ENCODE results near the gene FADS1. TPM values are rescaled to one million over a fixed set of nuclear protein-coding genes. Genes with fewer than 3 reads are reported as not detected.

FADS1 gene
- total RNA-seq, 3 donors from 2014 or later (not counting 1 experiment from before 2014, with no cell fraction given): 9.3 to 17.2 (median 10.2) TPM

DNA sequence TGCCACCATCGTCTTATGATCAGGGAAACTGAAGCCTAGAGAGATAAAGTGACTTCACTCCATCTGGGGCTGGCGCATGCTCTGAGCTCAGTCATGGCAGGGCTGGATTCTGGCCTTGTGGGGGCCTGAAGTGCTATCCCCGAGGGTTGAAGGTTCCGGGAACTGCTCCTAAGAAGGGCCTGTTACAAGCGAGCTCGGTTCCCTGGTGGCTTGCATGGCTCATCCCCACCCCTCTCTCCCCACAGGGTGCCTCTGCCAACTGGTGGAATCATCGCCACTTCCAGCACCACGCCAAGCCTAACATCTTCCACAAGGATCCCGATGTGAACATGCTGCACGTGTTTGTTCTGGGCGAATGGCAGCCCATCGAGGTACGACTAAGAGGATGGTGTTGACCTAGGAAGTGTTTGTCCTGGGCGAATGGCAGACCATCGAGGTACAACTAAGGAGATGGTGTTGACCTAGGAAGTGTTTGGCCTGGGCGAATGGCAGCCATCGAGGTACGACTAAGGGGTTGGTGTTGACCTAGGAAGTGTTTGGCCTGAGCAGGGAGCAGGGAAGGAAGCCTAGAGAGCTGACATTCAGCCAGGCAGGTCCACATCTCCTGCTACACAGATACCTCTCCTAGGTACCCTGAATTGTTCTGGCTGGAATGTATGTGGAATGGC lies 31.2 kb upstream of the FADS1 start:
- Histone ChIP-seq H3K9me3 (ENCODE audit: control insufficient read depth, insufficient read depth, low read length) (no peaks in the 10 kb centered on the region), H3K4me3 (ENCODE audit: low read length) (no peak overlapping the region), H3K36me3 (ENCODE audit: control insufficient read depth, insufficient read depth, low read length) (peaks cover 5% of the 10 kb centered on the region), H3K4me1 (ENCODE audit: control insufficient read depth, insufficient read depth, low read length) (no peaks in the 10 kb centered on the region), H3K27me3 (ENCODE audit: control insufficient read depth, insufficient read depth, low read length) (no peaks in the 10 kb centered on the region), H3K27ac (ENCODE audit: low read length) (no peak overlapping the region)
- intact Hi-C loops (cut with micrococcal nuclease): no loop called here
- no peak for ATAC-seq
- H3K9me3 Mint-ChIP-seq: no peaks in the 10 kb centered on the region
- 94% methylated on average over 18 of the region's 18 CpGs for WGBS (ENCODE audit: insufficient coverage)
- H3K4me3 Mint-ChIP-seq: no peak overlapping the region
- no peak for DNase-seq
- H3K4me1 Mint-ChIP-seq: no peaks in the 10 kb centered on the region
- TF ChIP-seq, protein P1, sequence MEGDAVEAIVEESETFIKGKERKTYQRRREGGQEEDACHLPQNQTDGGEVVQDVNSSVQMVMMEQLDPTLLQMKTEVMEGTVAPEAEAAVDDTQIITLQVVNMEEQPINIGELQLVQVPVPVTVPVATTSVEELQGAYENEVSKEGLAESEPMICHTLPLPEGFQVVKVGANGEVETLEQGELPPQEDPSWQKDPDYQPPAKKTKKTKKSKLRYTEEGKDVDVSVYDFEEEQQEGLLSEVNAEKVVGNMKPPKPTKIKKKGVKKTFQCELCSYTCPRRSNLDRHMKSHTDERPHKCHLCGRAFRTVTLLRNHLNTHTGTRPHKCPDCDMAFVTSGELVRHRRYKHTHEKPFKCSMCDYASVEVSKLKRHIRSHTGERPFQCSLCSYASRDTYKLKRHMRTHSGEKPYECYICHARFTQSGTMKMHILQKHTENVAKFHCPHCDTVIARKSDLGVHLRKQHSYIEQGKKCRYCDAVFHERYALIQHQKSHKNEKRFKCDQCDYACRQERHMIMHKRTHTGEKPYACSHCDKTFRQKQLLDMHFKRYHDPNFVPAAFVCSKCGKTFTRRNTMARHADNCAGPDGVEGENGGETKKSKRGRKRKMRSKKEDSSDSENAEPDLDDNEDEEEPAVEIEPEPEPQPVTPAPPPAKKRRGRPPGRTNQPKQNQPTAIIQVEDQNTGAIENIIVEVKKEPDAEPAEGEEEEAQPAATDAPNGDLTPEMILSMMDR (IDR thresholded peaks at IDR 0.05): no peak
- no peaks in the 10 kb centered on the region for H3K27me3 Mint-ChIP-seq (ENCODE audit: low read depth in 2 of 2)
- peaks cover 6% of the 10 kb centered on the region for H3K36me3 Mint-ChIP-seq
- H3K27ac Mint-ChIP-seq: no peak overlapping the region

DNA sequence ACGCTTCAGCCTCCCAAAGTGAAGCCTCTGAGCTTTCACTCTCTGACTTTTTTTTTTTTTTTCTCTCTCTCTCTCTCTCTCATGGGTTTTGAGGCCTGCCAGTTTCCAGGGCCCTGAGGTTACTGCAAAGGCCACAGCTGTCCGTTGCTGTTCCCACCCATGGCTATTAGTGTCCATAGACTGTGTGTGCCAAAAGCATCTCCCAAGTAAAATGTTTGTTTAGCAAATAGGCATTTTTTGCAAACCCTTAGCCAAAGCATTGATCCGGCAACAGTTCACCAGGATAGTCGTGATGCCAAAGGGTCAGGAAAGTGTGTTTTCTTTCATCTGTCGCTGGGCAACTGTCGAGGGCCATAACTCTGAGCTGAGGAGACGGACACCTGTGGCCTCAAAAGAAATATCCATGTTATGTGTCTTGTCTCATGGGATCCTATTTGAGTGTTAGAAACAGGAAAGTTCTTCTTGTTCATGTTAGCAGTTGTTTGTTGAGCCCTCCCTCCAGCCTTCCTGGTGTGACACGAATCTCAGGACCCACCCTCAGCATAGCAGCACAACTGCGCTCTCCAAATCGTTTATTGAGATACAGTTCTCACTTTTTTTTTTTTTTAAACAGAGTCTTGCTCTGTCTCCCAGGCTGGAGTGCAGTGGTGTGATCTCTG lies 29.7 kb upstream of the FADS1 start:
- Histone ChIP-seq H3K9me3 (ENCODE audit: control insufficient read depth, insufficient read depth, low read length) (no peaks in the 10 kb centered on the region), H3K27ac (ENCODE audit: low read length) (no peak overlapping the region), H3K27me3 (ENCODE audit: control insufficient read depth, insufficient read depth, low read length) (no peaks in the 10 kb centered on the region), H3K4me3 (ENCODE audit: low read length) (no peak overlapping the region), H3K36me3 (ENCODE audit: control insufficient read depth, insufficient read depth, low read length) (peaks cover 5% of the 10 kb centered on the region), H3K4me1 (ENCODE audit: control insufficient read depth, insufficient read depth, low read length) (no peaks in the 10 kb centered on the region)
- Mint-ChIP-seq H3K4me3 (no peak overlapping the region), H3K9me3 (no peaks in the 10 kb centered on the region), H3K27ac (no peak overlapping the region), H3K27me3 (ENCODE audit: low read depth in 2 of 2) (no peaks in the 10 kb centered on the region), H3K4me1 (no peaks in the 10 kb centered on the region), H3K36me3 (peaks cover 6% of the 10 kb centered on the region)
- TF ChIP-seq, protein P1 (IDR thresholded peaks at IDR 0.05): no peak
- DNase-seq (no peak), ATAC-seq (no peak)
- intact Hi-C loops (cut with micrococcal nuclease): no loop called here
- 88% methylated on average over 10 of the region's 10 CpGs for WGBS (ENCODE audit: insufficient coverage)

GRCh38 chr11:61844909-61845565 lies 28.2 kb upstream of the FADS1 start:
- Mint-ChIP-seq H3K4me3 (no peak overlapping the region), H3K36me3 (peaks cover 6% of the 10 kb centered on the region), H3K9me3 (no peaks in the 10 kb centered on the region), H3K27me3 (ENCODE audit: low read depth in 2 of 2) (no peaks in the 10 kb centered on the region), H3K27ac (no peak overlapping the region), H3K4me1 (no peaks in the 10 kb centered on the region)
- no peaks in the 10 kb centered on the region for H3K4me1 ChIP-seq (ENCODE audit: control insufficient read depth, insufficient read depth, low read length)
- WGBS (ENCODE audit: insufficient coverage): 98% methylated on average over 15 of the region's 16 CpGs
- DNase-seq (no peak), ATAC-seq (no peak)
- no peaks in the 10 kb centered on the region for H3K9me3 ChIP-seq (ENCODE audit: control insufficient read depth, insufficient read depth, low read length)
- no peak overlapping the region for H3K27ac ChIP-seq (ENCODE audit: low read length)
- intact Hi-C loops (cut with micrococcal nuclease): no loop called here
- peaks cover 7% of the 10 kb centered on the region for H3K36me3 ChIP-seq (ENCODE audit: control insufficient read depth, insufficient read depth, low read length)
- H3K4me3 ChIP-seq (ENCODE audit: low read length): no peak overlapping the region
- TF ChIP-seq, protein P1 (IDR thresholded peaks at IDR 0.05): no peak
- no peaks in the 10 kb centered on the region for H3K27me3 ChIP-seq (ENCODE audit: control insufficient read depth, insufficient read depth, low read length)

Measured in natural killer cell (primary cell).